B cell (primary cell): ENCODE results near the gene MLLT6. TPM values are rescaled to one million over a fixed set of nuclear protein-coding genes. Genes with fewer than 3 reads are reported as not detected.

Source experiments
- ATAC-seq: fragments of 200-7000 bp; cut with Tn5 transposase; one replicate; pipeline ENCODE4 v1.10.0; 2021; ENCODE audit warnings: low read depth, mild to moderate bottlenecking, moderate number of reproducible peaks, moderate library complexity
- CTCF ChIA-PET: fragments of 350-600 bp; sonication (Branson Sonifier 250); formaldehyde crosslinking; loops from one replicate; lab custom pipeline; 2021; ENCODE audit warnings: antibody characterized with exemption, inconsistent platforms; lab: Charles Lee
- POLR2A ChIA-PET: fragments of 350-600 bp; sonication (Branson Sonifier 250); formaldehyde crosslinking; loops from one replicate; lab custom pipeline; 2021; ENCODE audit warnings: antibody characterized with exemption; lab: Charles Lee
- DNase-seq: peaks from one replicate; pipeline ENCODE4 v3.0.0; 2013
- H2AFZ ChIP-seq: 2 replicates; pipeline ENCODE4 v1.6.1; 2012; ENCODE audit warnings: mild to moderate bottlenecking, low read depth, low read length; ENCODE audit not compliant: insufficient read depth, poor library complexity, severe bottlenecking
- H3K27ac ChIP-seq, 2 donors: 1 replicate in 1 of 2; 2 replicates in 1 of 2; pipeline ENCODE4 v1.5.1; 2012 to 2013; ENCODE audit warnings: low read length in 2 of 2, mild to moderate bottlenecking in 2 of 2, moderate library complexity in 1 of 2
- H3K27me3 ChIP-seq, 4 experiments: fragments of 200-600 bp in 1 of 4; sonication (generic) in 1 of 4; replicated peaks in 1 of 4; 1 replicate in 2 of 4; 2 replicates in 2 of 4; pipeline versions ENCODE4 v1.6.1 to v1.7.0; 2013 to 2016; ENCODE audit warnings: low read length in 3 of 4, mild to moderate bottlenecking in 2 of 4, mixed read lengths in 1 of 4, moderate library complexity in 1 of 4; ENCODE audit not compliant: insufficient read depth in 4 of 4, control insufficient read depth in 3 of 4; ENCODE audit errors: control extremely low read depth in 1 of 4
- H3K36me3 ChIP-seq, 2 experiments: replicated peaks in 1 of 2; 1 replicate in 1 of 2; 2 replicates in 1 of 2; pipeline versions ENCODE4 v1.6.1 to v1.7.1; 2013; ENCODE audit warnings: low read length in 1 of 2; ENCODE audit not compliant: insufficient read depth in 2 of 2, control insufficient read depth in 1 of 2; ENCODE audit errors: control extremely low read depth in 1 of 2, extremely low read depth in 1 of 2
- H3K4me1 ChIP-seq, 2 donors: fragments of 200-600 bp in 1 of 2; sonication (generic) in 1 of 2; 1 replicate in 1 of 2; 2 replicates in 1 of 2; pipeline versions ENCODE4 v1.5.1 to v1.6.1; 2013 to 2017; ENCODE audit warnings: low read length in 2 of 2; ENCODE audit not compliant: control insufficient read depth in 2 of 2, insufficient read depth in 2 of 2
- H3K4me2 ChIP-seq: replicated peaks from 2 replicates; pipeline ENCODE3; 2012; ENCODE audit warnings: mild to moderate bottlenecking, low read depth, low read length; ENCODE audit not compliant: poor library complexity, severe bottlenecking
- H3K4me3 ChIP-seq, 5 experiments: fragments of 200-600 bp in 1 of 5; sonication (generic) in 1 of 5; 1 replicate in 3 of 5; 2 replicates in 2 of 5; pipeline versions ENCODE4 v1.5.1 to v1.7.0; 2011 to 2016; ENCODE audit warnings: low read length in 4 of 5, mild to moderate bottlenecking in 4 of 5, low read depth in 2 of 5, control low read depth in 1 of 5, moderate library complexity in 1 of 5; ENCODE audit not compliant: insufficient read depth in 1 of 5; ENCODE audit errors: control extremely low read depth in 1 of 5, extremely low read depth in 1 of 5
- H3K79me2 ChIP-seq: fragments of 200-600 bp; sonication (generic); one replicate; pipeline ENCODE4 v1.6.0; 2016; ENCODE audit warnings: low read length; ENCODE audit not compliant: control insufficient read depth, insufficient read depth
- H3K9ac ChIP-seq: fragments of 200-600 bp; sonication (generic); 2 replicates; pipeline ENCODE4 v1.6.1; 2017; ENCODE audit warnings: mild to moderate bottlenecking, low read length, moderate library complexity
- H3K9me3 ChIP-seq, 3 donors: one replicate each; pipeline versions ENCODE4 v1.6.1 to v1.7.1; 2013; ENCODE audit warnings: low read length in 2 of 3; ENCODE audit not compliant: control insufficient read depth in 2 of 3, insufficient read depth in 1 of 3; ENCODE audit errors: control extremely low read depth in 1 of 3
- H4K20me1 ChIP-seq: 2 replicates; pipeline ENCODE4 v1.6.0; 2012; ENCODE audit warnings: mild to moderate bottlenecking, low read length; ENCODE audit not compliant: insufficient read depth, control insufficient read depth, poor library complexity, severe bottlenecking
- H3K27ac Mint-ChIP-seq: one replicate; pipeline ENCODE4 v1.8.0; 2021; ENCODE audit warnings: mixed read lengths
- H3K27me3 Mint-ChIP-seq: one replicate; pipeline ENCODE4 v1.8.0; 2021; ENCODE audit warnings: mixed read lengths
- H3K4me1 Mint-ChIP-seq: one replicate; pipeline ENCODE4 v1.8.0; 2021; ENCODE audit warnings: mixed read lengths
- H3K4me3 Mint-ChIP-seq: one replicate; pipeline ENCODE4 v1.8.0; 2021; ENCODE audit warnings: mixed read lengths
- H3K9me3 Mint-ChIP-seq: one replicate; pipeline ENCODE4 v1.8.0; 2022; ENCODE audit warnings: mixed read lengths; ENCODE audit not compliant: insufficient read depth
- CTCF ChIP-seq: fragments of 200-600 bp; IDR thresholded peaks from one replicate; pipeline ENCODE4 v1.8.0; 2022; ENCODE audit warnings: antibody characterized with exemption, mild to moderate bottlenecking
- EZH2 ChIP-seq: IDR thresholded peaks from 2 replicates; pipeline ENCODE4 v1.6.1; 2012; ENCODE audit warnings: borderline replicate concordance, low read depth, mild to moderate bottlenecking, moderate library complexity, low read length; ENCODE audit not compliant: insufficient read depth, poor library complexity, severe bottlenecking
- WGBS: methylation state at CpG from one replicate; pipeline ENCODE4 v1.1.5; 2013; ENCODE audit warnings: missing lambda C conversion rate; ENCODE audit not compliant: insufficient coverage; 5-methylcytosine and 5-hydroxymethylcytosine counted together
- intact Hi-C: fragments of 100-400 bp; cut with micrococcal nuclease; formaldehyde crosslinking; loops from one replicate; pipeline ENCODE4 v1.10.0; 2022
- polyA plus RNA-seq: library from polyadenylated mRNA; depleted of rRNA; stranded (reverse); fragments of >200 nt; gene quantifications from 2 replicates; pipeline ENCODE4 v1.2.3, GENCODE V29; 2012
- total RNA-seq, 2 donors: library from RNA; stranded (reverse); fragments of 120-200 nt in 1 of 2; gene quantifications; 1 replicate in 1 of 2; 2 replicates in 1 of 2; pipeline versions ENCODE4 v1.2.3 to v1.2.4, GENCODE V29; 2013 to 2022

Gene MLLT6
- total and polyA plus RNA-seq, 2 donors (not counting 1 experiment from before 2014, with no cell fraction given): 165 to 288 TPM

- peak overlapping the region; percentile 68 for H3K27ac Mint-ChIP-seq
- H3K27me3 Mint-ChIP-seq: no peaks in the 10 kb centered on the region
- POLR2A ChIA-PET: interaction anchor here (0.8 to 1.9 kb wide), 3 partner anchors 24 to 172 kb away, joined by 3 to 15 read pairs (median 9); partner anchors contain the start of gene MLLT6
- Histone ChIP-seq H3K79me2 (no peaks in the 10 kb centered on the region), H3K4me3 (peak overlapping the region; percentile 13 to 69 (median 55)), H2AFZ (peak overlapping the region; percentile 59), H4K20me1 (no peaks in the 10 kb centered on the region), H3K9ac (peak overlapping the region; percentile 68), H3K4me2 (peak overlapping the region; percentile 93), H3K36me3 (peaks cover 0 to 10% of the 10 kb centered on the region in 2 experiments), H3K4me1 (peaks cover 32 to 59% of the 10 kb centered on the region in 2 donors), H3K27ac (peak overlapping the region; percentile 8 to 48), H3K9me3 (peaks cover 0 to 13% (median 0%) of the 10 kb centered on the region in 3 donors), H3K27me3 (no peaks in the 10 kb centered on the region)
- 3% methylated on average over 6 of the region's 14 CpGs for WGBS
- no peak for TF ChIP-seq EZH2
- no peak for TF ChIP-seq CTCF
- peak overlapping the region; percentile 76 for H3K4me3 Mint-ChIP-seq
- no peak for ATAC-seq
- intact Hi-C loops: no loop called here
- H3K4me1 Mint-ChIP-seq: peaks cover 57% of the 10 kb centered on the region
- CTCF ChIA-PET: interaction anchor here (0.9 to 6.4 kb wide), 10 partner anchors 11 to 424 kb away, joined by 3 to 54 read pairs (median 4); partner anchors contain the start of gene EPOP
- no peaks in the 10 kb centered on the region for H3K9me3 Mint-ChIP-seq
- DNase-seq: no peak
Measured at GRCh38 chr17:38729368-38729885, 24.4 kb downstream of the MLLT6 start.
